HEK293 (cell line): Measurements from ENCODE around the gene CSMD2.

Experiments
- CTCF ChIA-PET: fragments of 350-600 bp; formaldehyde crosslinking; extraction: SDS; loops from one replicate; lab custom pipeline; 2021; ENCODE audit warnings: antibody characterized with exemption; lab: Yijun Ruan, JAX
- POLR2A ChIA-PET: fragments of 300-600 bp; formaldehyde crosslinking; extraction: SDS; loops from one replicate; lab custom pipeline; 2020; ENCODE audit warnings: antibody characterized with exemption, inconsistent platforms; lab: Yijun Ruan, JAX
- H3K27ac ChIP-seq: fragments of 200-500 bp; sonication (Bioruptor generic); 2 replicates; pipeline ENCODE4 v1.5.1; 2014; ENCODE audit warnings: low read depth, low read length, control low read depth, inconsistent platforms; ENCODE audit errors: extremely low read depth
- H3K36me3 ChIP-seq, 2 experiments: fragments of 200-500 bp in 1 of 2; sonication (Bioruptor generic) in 1 of 2; 1 replicate in 1 of 2; 2 replicates in 1 of 2; pipeline ENCODE4 v1.5.1; 2014 to 2017; ENCODE audit warnings: inconsistent platforms in 2 of 2, low read length in 2 of 2; ENCODE audit not compliant: control insufficient read depth in 2 of 2, insufficient read depth in 1 of 2
- H3K4me1 ChIP-seq: fragments of 200-500 bp; sonication (Bioruptor generic); 2 replicates; pipeline ENCODE4 v1.5.1; 2014; ENCODE audit warnings: mild to moderate bottlenecking, low read length, inconsistent platforms; ENCODE audit not compliant: control insufficient read depth, insufficient read depth
- H3K4me3 ChIP-seq: 2 replicates; pipeline ENCODE4 v1.5.1; 2011; ENCODE audit warnings: low read depth, mild to moderate bottlenecking, control low read depth, low read length, moderate library complexity
- H3K9me3 ChIP-seq: fragments of 200-500 bp; sonication (Bioruptor generic); 2 replicates; pipeline ENCODE4 v1.5.1; 2014; ENCODE audit warnings: low read depth, low read length, inconsistent platforms; ENCODE audit not compliant: control insufficient read depth, insufficient read depth
- BCL11B ChIP-seq: fragments of 450-650 bp; formaldehyde crosslinking; IDR thresholded peaks from 2 replicates; pipeline ENCODE4 v1.5.1; 2016; ENCODE audit warnings: low read depth, missing biosample characterization, missing genetic modification characterization
- HOXD13 ChIP-seq: sonication (generic); formaldehyde crosslinking; IDR thresholded peaks from 2 replicates; pipeline ENCODE4 v1.8.0; 2022; ENCODE audit warnings: missing genetic modification reagents, borderline replicate concordance
- MZF1 ChIP-seq: fragments of 450-650 bp; formaldehyde crosslinking; IDR thresholded peaks from 2 replicates; pipeline ENCODE4 v1.5.1; 2017; ENCODE audit warnings: missing biosample characterization, missing genetic modification characterization, borderline replicate concordance
- PRDM6 ChIP-seq: fragments of 450-650 bp; formaldehyde crosslinking; IDR thresholded peaks from 2 replicates; pipeline ENCODE4 v1.5.1; 2017; ENCODE audit warnings: missing biosample characterization, missing genetic modification characterization
- YY1 ChIP-seq: fragments of 450-650 bp; formaldehyde crosslinking; IDR thresholded peaks from 2 replicates; pipeline ENCODE4 v1.5.1; 2018; ENCODE audit warnings: missing biosample characterization, missing genetic modification characterization
- ZBTB48 ChIP-seq: fragments of 450-650 bp; formaldehyde crosslinking; IDR thresholded peaks from 2 replicates; pipeline ENCODE4 v1.5.1; 2016; ENCODE audit warnings: missing biosample characterization, missing genetic modification characterization
- ZFP3 ChIP-seq: fragments of 450-650 bp; formaldehyde crosslinking; IDR thresholded peaks from 2 replicates; pipeline ENCODE4 v1.5.1; 2016; ENCODE audit warnings: low read depth, missing biosample characterization, missing genetic modification characterization
- ZNF121 ChIP-seq: fragments of 450-650 bp; formaldehyde crosslinking; IDR thresholded peaks from 2 replicates; pipeline ENCODE4 v1.5.1; 2016; ENCODE audit warnings: missing biosample characterization, missing genetic modification characterization
- ZNF155 ChIP-seq: fragments of 450-650 bp; formaldehyde crosslinking; IDR thresholded peaks from 2 replicates; pipeline ENCODE4 v1.5.1; 2016; ENCODE audit warnings: missing biosample characterization, missing genetic modification characterization
- ZNF266 ChIP-seq: fragments of 450-650 bp; formaldehyde crosslinking; IDR thresholded peaks from 2 replicates; pipeline ENCODE4 v1.5.1; 2016; ENCODE audit warnings: missing biosample characterization, missing genetic modification characterization, low read depth
- ZNF362 ChIP-seq: fragments of 450-650 bp; formaldehyde crosslinking; IDR thresholded peaks from 2 replicates; pipeline ENCODE4 v1.5.1; 2016; ENCODE audit warnings: missing biosample characterization, missing genetic modification characterization
- ZNF433 ChIP-seq: fragments of 450-650 bp; formaldehyde crosslinking; IDR thresholded peaks from 2 replicates; pipeline ENCODE4 v1.5.1; 2016; ENCODE audit warnings: missing biosample characterization, missing genetic modification characterization, low read depth
- ZNF48 ChIP-seq: fragments of 450-650 bp; formaldehyde crosslinking; IDR thresholded peaks from 2 replicates; pipeline ENCODE4 v1.5.1; 2016; ENCODE audit warnings: missing biosample characterization, missing genetic modification characterization
- ZNF518A ChIP-seq: fragments of 450-650 bp; formaldehyde crosslinking; conservative IDR thresholded peaks from 2 replicates; pipeline ENCODE4 v1.5.1; 2016; ENCODE audit warnings: low read depth, missing biosample characterization, missing genetic modification characterization
- ZNF555 ChIP-seq: fragments of 450-650 bp; formaldehyde crosslinking; conservative IDR thresholded peaks from 2 replicates; pipeline ENCODE4 v1.5.1; 2017; ENCODE audit warnings: missing biosample characterization, mild to moderate bottlenecking, missing genetic modification characterization, inconsistent platforms
- ZNF571 ChIP-seq: fragments of 450-650 bp; formaldehyde crosslinking; IDR thresholded peaks from 2 replicates; pipeline ENCODE4 v1.5.0; 2017; ENCODE audit warnings: missing biosample characterization, missing genetic modification characterization
- ZNF629 ChIP-seq: fragments of 450-650 bp; formaldehyde crosslinking; IDR thresholded peaks from 2 replicates; pipeline ENCODE4 v1.5.1; 2017; ENCODE audit warnings: missing biosample characterization, missing genetic modification characterization
- ZNF660 ChIP-seq: fragments of 450-650 bp; IDR thresholded peaks from 2 replicates; pipeline ENCODE4 v1.5.1; 2018; ENCODE audit warnings: missing biosample characterization, mild to moderate bottlenecking, missing genetic modification characterization
- ZNF768 ChIP-seq: fragments of 450-650 bp; formaldehyde crosslinking; IDR thresholded peaks from 2 replicates; pipeline ENCODE4 v1.5.1; 2018; ENCODE audit warnings: missing biosample characterization, mild to moderate bottlenecking, missing genetic modification characterization
- TF ChIP-seq, protein P1 (sequence below): fragments of 450-650 bp; formaldehyde crosslinking; IDR thresholded peaks from 2 replicates; pipeline ENCODE4 v1.5.1; 2017; ENCODE audit warnings: missing biosample characterization, missing genetic modification characterization
- TF ChIP-seq, protein P2 (sequence below): fragments of 450-650 bp; formaldehyde crosslinking; IDR thresholded peaks from 2 replicates; pipeline ENCODE4 v1.5.1; 2016; ENCODE audit warnings: missing biosample characterization, missing genetic modification characterization

Gene CSMD2

GRCh38 chr1:33820804-33821203, 344.2 kb downstream of the CSMD2 start:
- H3K27ac ChIP-seq, result no peak overlapping the region
- no peak overlapping the region for H3K4me3 ChIP-seq
- TF ChIP-seq YY1 (tag by site-specific recombination) (no peak), ZFP3 (tag by site-specific recombination) (no peak), BCL11B (no peak), ZNF518A (tag by site-specific recombination) (no peak), ZNF629 (tag by site-specific recombination) (no peak), ZNF433 (tag by site-specific recombination) (no peak), ZNF266 (no peak), ZNF571 (tag by site-specific recombination) (no peak), ZNF48 (tag by site-specific recombination) (no peak), ZNF121 (tag by site-specific recombination) (no peak), MZF1 (tag by site-specific recombination) (no peak), ZBTB48 (tag by site-specific recombination) (no peak)
- TF ChIP-seq, protein P1, sequence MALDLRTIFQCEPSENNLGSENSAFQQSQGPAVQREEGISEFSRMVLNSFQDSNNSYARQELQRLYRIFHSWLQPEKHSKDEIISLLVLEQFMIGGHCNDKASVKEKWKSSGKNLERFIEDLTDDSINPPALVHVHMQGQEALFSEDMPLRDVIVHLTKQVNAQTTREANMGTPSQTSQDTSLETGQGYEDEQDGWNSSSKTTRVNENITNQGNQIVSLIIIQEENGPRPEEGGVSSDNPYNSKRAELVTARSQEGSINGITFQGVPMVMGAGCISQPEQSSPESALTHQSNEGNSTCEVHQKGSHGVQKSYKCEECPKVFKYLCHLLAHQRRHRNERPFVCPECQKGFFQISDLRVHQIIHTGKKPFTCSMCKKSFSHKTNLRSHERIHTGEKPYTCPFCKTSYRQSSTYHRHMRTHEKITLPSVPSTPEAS (tag by site-specific recombination), result no peak
- TF ChIP-seq, protein P2, sequence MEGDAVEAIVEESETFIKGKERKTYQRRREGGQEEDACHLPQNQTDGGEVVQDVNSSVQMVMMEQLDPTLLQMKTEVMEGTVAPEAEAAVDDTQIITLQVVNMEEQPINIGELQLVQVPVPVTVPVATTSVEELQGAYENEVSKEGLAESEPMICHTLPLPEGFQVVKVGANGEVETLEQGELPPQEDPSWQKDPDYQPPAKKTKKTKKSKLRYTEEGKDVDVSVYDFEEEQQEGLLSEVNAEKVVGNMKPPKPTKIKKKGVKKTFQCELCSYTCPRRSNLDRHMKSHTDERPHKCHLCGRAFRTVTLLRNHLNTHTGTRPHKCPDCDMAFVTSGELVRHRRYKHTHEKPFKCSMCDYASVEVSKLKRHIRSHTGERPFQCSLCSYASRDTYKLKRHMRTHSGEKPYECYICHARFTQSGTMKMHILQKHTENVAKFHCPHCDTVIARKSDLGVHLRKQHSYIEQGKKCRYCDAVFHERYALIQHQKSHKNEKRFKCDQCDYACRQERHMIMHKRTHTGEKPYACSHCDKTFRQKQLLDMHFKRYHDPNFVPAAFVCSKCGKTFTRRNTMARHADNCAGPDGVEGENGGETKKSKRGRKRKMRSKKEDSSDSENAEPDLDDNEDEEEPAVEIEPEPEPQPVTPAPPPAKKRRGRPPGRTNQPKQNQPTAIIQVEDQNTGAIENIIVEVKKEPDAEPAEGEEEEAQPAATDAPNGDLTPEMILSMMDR (tag by site-specific recombination), result no peak
- ChIA-PET POLR2A (no interaction called here), CTCF (no interaction called here)
- no peaks in the 10 kb centered on the region for H3K9me3 ChIP-seq
- no peaks in the 10 kb centered on the region for H3K36me3 ChIP-seq
- no peaks in the 10 kb centered on the region for H3K4me1 ChIP-seq

DNA sequence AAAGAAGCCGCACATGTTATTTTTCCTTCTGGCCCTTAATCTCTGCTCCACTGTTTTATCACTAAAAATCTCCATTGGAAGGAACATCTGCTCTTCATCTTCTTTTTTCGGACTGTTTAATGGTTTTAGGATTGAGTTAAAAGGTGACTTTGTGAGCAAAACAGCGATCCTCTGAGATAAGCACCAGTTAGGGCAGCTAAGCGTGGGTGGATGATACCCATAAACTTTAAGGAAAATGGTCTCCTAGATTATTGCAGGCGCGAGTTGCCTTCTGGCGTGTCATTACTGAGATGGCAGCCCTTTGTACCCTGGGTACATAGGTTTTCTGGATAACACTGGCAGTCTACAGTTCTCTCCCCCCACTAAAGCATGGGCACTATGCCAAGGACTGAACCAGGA, 345.1 kb downstream of the CSMD2 start:
- TF ChIP-seq ZNF362 (tag by site-specific recombination) (no peak), ZNF660 (tag by site-specific recombination) (no peak), ZNF768 (tag by site-specific recombination) (no peak), PRDM6 (tag by site-specific recombination) (no peak), ZNF155 (no peak), ZNF555 (tag by site-specific recombination) (no peak), HOXD13 (CRISPR knock-in tag) (no peak), BCL11B (no peak)
- TF ChIP-seq, all 188 proteins: peak for 0
- Histone ChIP-seq H3K27ac (no peak overlapping the region), H3K4me3 (no peak overlapping the region), H3K9me3 (no peaks in the 10 kb centered on the region), H3K36me3 (no peaks in the 10 kb centered on the region), H3K4me1 (no peaks in the 10 kb centered on the region; the same call in 1 of the 2 replicates)
- ChIA-PET CTCF (no interaction called here), POLR2A (interaction anchor here (0.6 kb wide), 1 partner anchor 403 kb away, joined by 3 read pairs; no protein-coding TSS in a partner anchor)
